PFSK-1 (cell line): ENCODE results near the gene ATXN1.

Source experiments
- FOXP2 ChIP-seq: optimal IDR thresholded peaks from 2 replicates; pipeline ENCODE3; 2011; ENCODE audit warnings: borderline replicate concordance, control low read depth, inconsistent platforms; ENCODE audit not compliant: insufficient read depth; ENCODE audit errors: extremely low read length, extremely low read depth
- POLR2AphosphoS5 ChIP-seq: IDR thresholded peaks from 2 replicates; pipeline ENCODE4 v1.6.1; 2012; ENCODE audit warnings: low read depth, mild to moderate bottlenecking, control low read depth, low read length, moderate library complexity
- REST ChIP-seq, 2 experiments: IDR thresholded peaks; 2 replicates each; pipeline versions ENCODE4 v1.6.1 to v1.8.0; 2011 to 2012; ENCODE audit warnings: low read depth in 2 of 2, low read length in 2 of 2, control low read depth in 1 of 2, inconsistent platforms in 1 of 2, mild to moderate bottlenecking in 1 of 2, moderate library complexity in 1 of 2; ENCODE audit not compliant: insufficient read depth in 1 of 2
- SIN3A ChIP-seq: IDR thresholded peaks from 2 replicates; pipeline ENCODE4 v1.6.1; 2012; ENCODE audit warnings: mild to moderate bottlenecking, low read length, moderate library complexity, borderline replicate concordance; ENCODE audit not compliant: insufficient read depth
- TAF1 ChIP-seq: IDR thresholded peaks from 2 replicates; pipeline ENCODE4 v1.6.1; 2012; ENCODE audit warnings: low read length, control low read depth, borderline replicate concordance; ENCODE audit not compliant: insufficient read depth

The ATXN1 gene

DNA sequence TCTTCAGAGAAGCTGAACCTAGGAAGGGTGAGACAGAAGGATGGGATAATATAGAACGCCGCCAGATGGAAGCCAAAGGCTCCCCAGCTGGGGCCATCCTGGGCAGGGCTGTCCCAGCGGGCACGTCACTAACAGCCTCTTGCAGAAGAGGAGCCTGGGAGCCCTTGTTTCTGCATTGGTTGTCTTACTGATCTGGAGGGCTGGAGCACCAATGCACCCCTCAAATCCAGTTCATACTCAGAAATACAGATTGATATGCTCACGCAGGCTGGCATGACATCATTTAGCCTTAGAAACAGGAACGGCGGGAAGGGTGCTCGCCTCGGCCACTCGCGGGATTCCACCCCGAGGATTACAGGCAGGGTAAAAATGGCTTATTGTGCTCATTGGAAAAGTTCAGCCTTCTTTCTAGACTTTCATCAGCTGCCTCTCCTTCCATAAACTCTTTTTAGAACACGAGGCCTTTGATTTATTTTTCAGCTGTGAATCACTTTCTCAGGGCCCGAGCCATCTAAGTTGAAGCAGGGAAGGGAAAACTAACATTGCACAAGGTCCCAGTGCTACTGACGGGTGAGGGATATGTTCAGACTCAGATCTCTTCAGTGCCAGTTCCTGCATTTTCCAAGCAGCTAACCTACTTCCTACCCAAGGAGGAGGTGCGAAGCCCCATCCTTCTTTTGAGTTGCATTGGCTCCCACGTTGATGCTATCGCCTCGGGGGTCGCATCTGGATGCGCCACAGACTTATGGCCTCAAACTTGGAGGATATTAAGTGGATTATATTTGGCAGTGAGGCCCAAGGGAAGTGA is 440.5 kb downstream of the ATXN1 start:
- peak; percentile 35; the same call in 1 of the 2 replicates for TF ChIP-seq POLR2AphosphoS5
- no peak for TF ChIP-seq REST (IDR thresholded peaks at IDR 0.05; ENCODE audit: insufficient read depth in 1 of 2, low read depth in 2 of 2, low read length in 2 of 2)
- no peak for TF ChIP-seq SIN3A
- TF ChIP-seq FOXP2: no peak
- no peak for TF ChIP-seq TAF1

DNA sequence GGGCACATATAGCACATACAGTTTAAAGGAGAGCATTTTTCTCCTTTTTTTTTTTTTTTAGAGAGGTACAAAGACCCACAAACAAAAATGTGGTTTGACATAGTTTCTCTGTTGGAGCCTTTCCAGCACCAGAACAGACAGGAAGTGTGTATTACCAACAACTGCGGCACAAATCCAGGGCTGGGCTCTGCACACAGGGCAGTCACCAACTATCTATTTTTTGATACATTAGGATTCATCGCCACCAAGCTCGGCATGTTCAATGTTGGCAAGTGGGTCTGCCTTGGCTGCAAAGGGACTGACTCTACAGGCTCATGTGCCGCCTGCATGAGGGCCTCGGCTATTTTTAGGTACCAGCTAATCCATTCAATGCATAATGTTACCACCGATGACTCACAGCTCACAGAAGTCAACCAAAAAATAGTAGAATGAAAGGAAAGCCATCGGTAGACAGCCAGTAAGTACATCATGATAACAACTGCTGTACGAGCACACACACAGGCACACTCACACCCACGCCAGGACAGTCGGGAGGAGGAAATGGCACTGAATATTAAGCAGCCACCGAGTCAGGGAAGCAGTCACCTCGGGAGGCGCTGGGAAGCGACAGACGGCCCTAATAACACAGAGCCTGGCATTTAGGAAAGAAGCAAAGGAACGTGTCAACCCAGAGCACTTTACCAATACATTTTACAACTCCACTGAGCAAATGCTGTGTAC is 441.3 kb downstream of the ATXN1 start:
- TF ChIP-seq SIN3A (no peak), REST (IDR thresholded peaks at IDR 0.05; ENCODE audit: insufficient read depth in 1 of 2, low read depth in 2 of 2, low read length in 2 of 2) (peak in 1 of 2 experiments; percentile 40; a peak in 1 of 4 replicates), POLR2AphosphoS5 (no peak), FOXP2 (peak; percentile 77)

GRCh38 chr6:16318953-16319720 is 442.1 kb downstream of the ATXN1 start:
- TF ChIP-seq POLR2AphosphoS5 (no peak), TAF1 (no peak)

- TF ChIP-seq SIN3A (no peak), REST (IDR thresholded peaks at IDR 0.05; ENCODE audit: insufficient read depth in 1 of 2, low read depth in 2 of 2, low read length in 2 of 2) (no peak), FOXP2 (no peak), TAF1 (no peak), POLR2AphosphoS5 (no peak)
Observed at GRCh38 chr6:16318538-16318937, 442.7 kb downstream of the ATXN1 start.

- TF ChIP-seq REST (IDR thresholded peaks at IDR 0.05; ENCODE audit: insufficient read depth in 1 of 2, low read depth in 2 of 2, low read length in 2 of 2) (no peak), TAF1 (no peak), FOXP2 (no peak), SIN3A (no peak), POLR2AphosphoS5 (no peak)
Observed at GRCh38 chr6:16316741-16317251, 444.5 kb downstream of the ATXN1 start.
